SK-N-SH (cell line): ENCODE results near the gene ZNF414. TPM values are rescaled to one million over a fixed set of nuclear protein-coding genes. Genes with fewer than 3 reads are reported as not detected.

Source experiments
- CTCF ChIA-PET: fragments of 300-600, 350-600 bp; formaldehyde crosslinking; extraction: SDS; loops from one replicate; lab custom pipeline; 2021; lab: Yijun Ruan, JAX
- POLR2A ChIA-PET: fragments of 350-600 bp; sonication (Branson Sonifier 250); formaldehyde crosslinking; extraction: SDS; loops from one replicate; lab custom pipeline; 2020; ENCODE audit warnings: antibody characterized with exemption, inconsistent platforms; lab: Yijun Ruan, JAX
- DNase-seq: peaks from one replicate; pipeline ENCODE4 v3.0.0; 2012
- H2AFZ ChIP-seq: fragments of 200-600 bp; sonication (generic); 2 replicates; pipeline ENCODE4 v1.8.1; 2016; ENCODE audit warnings: antibody characterized with exemption, mild to moderate bottlenecking, low read depth
- H3F3A ChIP-seq: fragments of 200-600 bp; sonication (generic); replicated peaks from 2 replicates; pipeline ENCODE3; 2016; ENCODE audit warnings: antibody characterized with exemption, mild to moderate bottlenecking; ENCODE audit not compliant: insufficient read depth
- H3K27ac ChIP-seq, 2 experiments: fragments of 200-500 bp in 1 of 2; fragments of 200-600 bp in 1 of 2; sonication (Bioruptor generic) in 1 of 2; sonication (generic), shearing (Covaris generic) in 1 of 2; 2 replicates each; pipeline versions ENCODE4 v1.5.1 to v1.6.1; 2014 to 2016; ENCODE audit warnings: low read depth in 2 of 2, inconsistent platforms in 1 of 2, low read length in 1 of 2, mild to moderate bottlenecking in 1 of 2, mixed read lengths in 1 of 2
- H3K27me3 ChIP-seq: fragments of 200-600 bp; sonication (generic), shearing (Covaris generic); 2 replicates; pipeline ENCODE4 v1.6.1; 2016; ENCODE audit warnings: mixed run types; ENCODE audit not compliant: insufficient read depth
- H3K36me3 ChIP-seq, 2 experiments: fragments of 200-500 bp in 1 of 2; fragments of 200-600 bp in 1 of 2; sonication (Bioruptor generic) in 1 of 2; sonication (generic) in 1 of 2; replicated peaks in 1 of 2; 2 replicates each; pipeline versions ENCODE3 to v1.5.1; 2014 to 2016; ENCODE audit warnings: low read length in 1 of 2, mild to moderate bottlenecking in 1 of 2; ENCODE audit not compliant: insufficient read depth in 2 of 2, control insufficient read depth in 1 of 2
- H3K4me1 ChIP-seq, 2 experiments: fragments of 200-500 bp in 1 of 2; fragments of 200-600 bp in 1 of 2; sonication (Bioruptor generic) in 1 of 2; sonication (generic), shearing (Covaris generic) in 1 of 2; 2 replicates each; pipeline versions ENCODE4 v1.5.1 to v1.6.1; 2014 to 2016; ENCODE audit warnings: low read depth in 1 of 2, low read length in 1 of 2, mixed run types in 1 of 2; ENCODE audit not compliant: insufficient read depth in 2 of 2, control insufficient read depth in 1 of 2
- H3K4me2 ChIP-seq: fragments of 200-600 bp; sonication (generic), shearing (Covaris generic); 2 replicates; pipeline ENCODE4 v1.6.1; 2017; ENCODE audit warnings: mixed run types
- H3K4me3 ChIP-seq, 2 experiments: fragments of 200-500 bp in 1 of 2; fragments of 200-600 bp in 1 of 2; sonication (Bioruptor generic) in 1 of 2; sonication (generic), shearing (Covaris generic) in 1 of 2; 2 replicates each; pipeline versions ENCODE4 v1.5.1 to v1.8.1; 2014 to 2016; ENCODE audit warnings: low read depth in 2 of 2, inconsistent platforms in 1 of 2, low read length in 1 of 2, mild to moderate bottlenecking in 1 of 2, mixed read lengths in 1 of 2, moderate library complexity in 1 of 2
- H3K79me2 ChIP-seq: fragments of 200-600 bp; sonication (generic); 2 replicates; pipeline ENCODE4 v1.8.1; 2017; ENCODE audit warnings: mild to moderate bottlenecking; ENCODE audit not compliant: insufficient read depth
- H3K9ac ChIP-seq: fragments of 200-600 bp; sonication (generic); 2 replicates; pipeline ENCODE4 v1.6.1; 2017; ENCODE audit warnings: mixed run types
- H3K9me2 ChIP-seq: fragments of 200-600 bp; sonication (generic); 2 replicates; pipeline ENCODE4 v1.6.1; 2017; ENCODE audit warnings: mixed run types
- H3K9me3 ChIP-seq: fragments of 200-600 bp; sonication (generic); 2 replicates; pipeline ENCODE4 v1.6.1; 2017; ENCODE audit warnings: mixed run types, mild to moderate bottlenecking, moderate library complexity
- H4K20me1 ChIP-seq: fragments of 200-600 bp; sonication (generic); 2 replicates; pipeline ENCODE4 v1.6.1; 2017; ENCODE audit warnings: mild to moderate bottlenecking, mixed run types; ENCODE audit not compliant: insufficient read depth
- EP300 ChIP-seq, 2 experiments: IDR thresholded peaks; 2 replicates each; pipeline versions ENCODE4 v1.4.0 to v1.6.1; 2012; ENCODE audit warnings: borderline replicate concordance in 1 of 2, low read depth in 1 of 2, low read length in 1 of 2
- FOSL2 ChIP-seq: IDR thresholded peaks from 2 replicates; pipeline ENCODE4 v1.4.0; 2012; ENCODE audit warnings: low read depth, mild to moderate bottlenecking, moderate library complexity, borderline replicate concordance
- FOXJ3 ChIP-seq: sonication (generic); formaldehyde crosslinking; IDR thresholded peaks from 2 replicates; pipeline ENCODE4 v1.5.1; 2020; ENCODE audit warnings: mild to moderate bottlenecking, missing genetic modification reagents
- MXI1 ChIP-seq: IDR thresholded peaks from 2 replicates; pipeline ENCODE4 v1.6.1; 2012; ENCODE audit warnings: mild to moderate bottlenecking, low read depth, low read length, improper control_type of control experiment
- NFIC ChIP-seq: IDR thresholded peaks from 2 replicates; pipeline ENCODE4 v1.4.0; 2012; ENCODE audit warnings: borderline replicate concordance
- NRF1 ChIP-seq: IDR thresholded peaks from 2 replicates; pipeline ENCODE4 v1.6.1; 2012; ENCODE audit warnings: low read depth, mild to moderate bottlenecking, low read length
- RAD21 ChIP-seq: IDR thresholded peaks from 2 replicates; pipeline ENCODE4 v1.6.1; 2012; ENCODE audit warnings: mild to moderate bottlenecking, low read length
- RCOR1 ChIP-seq: fragments of 150-350 bp; IDR thresholded peaks from 2 replicates; pipeline ENCODE4 v1.6.1; 2017; ENCODE audit warnings: antibody characterized with exemption, low read length
- RFX5 ChIP-seq: IDR thresholded peaks from 2 replicates; pipeline ENCODE4 v1.6.1; 2012; ENCODE audit warnings: mild to moderate bottlenecking, improper control_type of control experiment, low read length
- SIN3A ChIP-seq: IDR thresholded peaks from 2 replicates; pipeline ENCODE4 v1.6.1; 2012; ENCODE audit warnings: low read depth, mild to moderate bottlenecking, low read length, moderate library complexity, borderline replicate concordance
- SMC3 ChIP-seq: IDR thresholded peaks from 2 replicates; pipeline ENCODE4 v1.6.1; 2012; ENCODE audit warnings: low read depth, low read length, improper control_type of control experiment
- USF1 ChIP-seq: IDR thresholded peaks from 2 replicates; pipeline ENCODE4 v1.4.0; 2012; ENCODE audit warnings: low read depth, borderline replicate concordance
- YY1 ChIP-seq: IDR thresholded peaks from 2 replicates; pipeline ENCODE4 v1.4.0; 2012; ENCODE audit warnings: low read depth, mild to moderate bottlenecking
- WGBS: methylation state at CpG from one replicate; pipeline ENCODE4 v1.1.6; 2017; ENCODE audit warnings: low lambda C conversion rate; 5-methylcytosine and 5-hydroxymethylcytosine counted together
- polyA plus RNA-seq, 3 experiments: library from polyadenylated mRNA; depleted of rRNA; stranded (reverse); fragments of >200 nt; gene quantifications; 2 replicates each; pipeline ENCODE4 v1.2.3, GENCODE V29; 2012
- TF ChIP-seq, protein P1 (sequence below): IDR thresholded peaks from 2 replicates; pipeline ENCODE4 v1.6.1; 2012; ENCODE audit warnings: mild to moderate bottlenecking, low read depth, low read length, moderate library complexity
- TF ChIP-seq, protein P2 (sequence below): IDR thresholded peaks from 2 replicates; pipeline ENCODE4; 2012

ZNF414 gene
- polyA plus RNA-seq, 1 of the 3 experiments (the other 2 are of a cell fraction): 17.0 TPM

DNA sequence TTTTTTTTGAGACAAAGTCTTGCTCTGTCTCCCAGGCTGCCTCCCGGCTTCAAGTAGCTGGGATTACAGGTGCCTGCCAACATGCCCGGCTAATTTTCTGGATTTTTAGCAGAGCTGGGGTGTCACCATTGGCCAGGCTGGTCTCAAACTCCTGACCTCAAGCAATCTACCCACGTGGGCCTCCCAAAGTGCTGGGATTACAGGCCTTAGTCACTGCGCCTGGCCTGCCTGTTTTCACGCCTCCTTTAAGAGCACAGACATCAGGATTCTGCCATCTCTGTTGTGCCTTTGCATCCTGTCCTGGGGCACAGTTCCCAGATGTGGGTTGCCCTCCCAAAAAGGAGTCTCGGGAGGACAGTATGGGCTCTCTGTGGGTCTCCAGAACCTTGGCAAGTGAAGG, 9.0 kb downstream of the ZNF414 start:
- Histone ChIP-seq H3F3A (no peaks in the 10 kb centered on the region), H3K79me2 (no peaks in the 10 kb centered on the region), H3K27me3 (no peaks in the 10 kb centered on the region), H3K4me1 (peaks cover 0 to 5% of the 10 kb centered on the region in 2 experiments; a peak in 1 of 4 replicates), H3K27ac (no peak overlapping the region), H3K9me3 (no peaks in the 10 kb centered on the region), H3K9ac (no peak overlapping the region), H3K4me2 (no peak overlapping the region), H3K9me2 (no peaks in the 10 kb centered on the region), H3K36me3 (no peaks in the 10 kb centered on the region), H2AFZ (no peak overlapping the region), H3K4me3 (no peak overlapping the region), H4K20me1 (no peaks in the 10 kb centered on the region)
- ChIA-PET POLR2A (interaction anchor here (1.1 to 1.8 kb wide), 4 partner anchors 9 to 184 kb away, joined by 3 to 7 read pairs (median 6); partner anchors contain the start of genes NDUFA7, RPS28 and ZNF414), CTCF (interaction anchor here (0.8 to 4.4 kb wide), 12 partner anchors 10 to 151 kb away, joined by 3 to 51 read pairs (median 4); partner anchors contain the start of genes MARCHF2 and MYO1F)
- TF ChIP-seq, protein P1, sequence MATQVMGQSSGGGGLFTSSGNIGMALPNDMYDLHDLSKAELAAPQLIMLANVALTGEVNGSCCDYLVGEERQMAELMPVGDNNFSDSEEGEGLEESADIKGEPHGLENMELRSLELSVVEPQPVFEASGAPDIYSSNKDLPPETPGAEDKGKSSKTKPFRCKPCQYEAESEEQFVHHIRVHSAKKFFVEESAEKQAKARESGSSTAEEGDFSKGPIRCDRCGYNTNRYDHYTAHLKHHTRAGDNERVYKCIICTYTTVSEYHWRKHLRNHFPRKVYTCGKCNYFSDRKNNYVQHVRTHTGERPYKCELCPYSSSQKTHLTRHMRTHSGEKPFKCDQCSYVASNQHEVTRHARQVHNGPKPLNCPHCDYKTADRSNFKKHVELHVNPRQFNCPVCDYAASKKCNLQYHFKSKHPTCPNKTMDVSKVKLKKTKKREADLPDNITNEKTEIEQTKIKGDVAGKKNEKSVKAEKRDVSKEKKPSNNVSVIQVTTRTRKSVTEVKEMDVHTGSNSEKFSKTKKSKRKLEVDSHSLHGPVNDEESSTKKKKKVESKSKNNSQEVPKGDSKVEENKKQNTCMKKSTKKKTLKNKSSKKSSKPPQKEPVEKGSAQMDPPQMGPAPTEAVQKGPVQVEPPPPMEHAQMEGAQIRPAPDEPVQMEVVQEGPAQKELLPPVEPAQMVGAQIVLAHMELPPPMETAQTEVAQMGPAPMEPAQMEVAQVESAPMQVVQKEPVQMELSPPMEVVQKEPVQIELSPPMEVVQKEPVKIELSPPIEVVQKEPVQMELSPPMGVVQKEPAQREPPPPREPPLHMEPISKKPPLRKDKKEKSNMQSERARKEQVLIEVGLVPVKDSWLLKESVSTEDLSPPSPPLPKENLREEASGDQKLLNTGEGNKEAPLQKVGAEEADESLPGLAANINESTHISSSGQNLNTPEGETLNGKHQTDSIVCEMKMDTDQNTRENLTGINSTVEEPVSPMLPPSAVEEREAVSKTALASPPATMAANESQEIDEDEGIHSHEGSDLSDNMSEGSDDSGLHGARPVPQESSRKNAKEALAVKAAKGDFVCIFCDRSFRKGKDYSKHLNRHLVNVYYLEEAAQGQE: no peak
- no peak for TF ChIP-seq EP300 (IDR thresholded peaks at IDR 0.05; ENCODE audit: borderline replicate concordance in 1 of 2, low read depth in 1 of 2, low read length in 1 of 2)
- no peak for TF ChIP-seq NFIC
- TF ChIP-seq, protein P2, sequence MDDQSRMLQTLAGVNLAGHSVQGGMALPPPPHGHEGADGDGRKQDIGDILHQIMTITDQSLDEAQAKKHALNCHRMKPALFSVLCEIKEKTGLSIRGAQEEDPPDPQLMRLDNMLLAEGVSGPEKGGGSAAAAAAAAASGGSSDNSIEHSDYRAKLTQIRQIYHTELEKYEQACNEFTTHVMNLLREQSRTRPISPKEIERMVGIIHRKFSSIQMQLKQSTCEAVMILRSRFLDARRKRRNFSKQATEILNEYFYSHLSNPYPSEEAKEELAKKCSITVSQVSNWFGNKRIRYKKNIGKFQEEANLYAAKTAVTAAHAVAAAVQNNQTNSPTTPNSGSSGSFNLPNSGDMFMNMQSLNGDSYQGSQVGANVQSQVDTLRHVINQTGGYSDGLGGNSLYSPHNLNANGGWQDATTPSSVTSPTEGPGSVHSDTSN: no peak
- no peak for TF ChIP-seq NRF1
- TF ChIP-seq YY1: no peak
- no peak for TF ChIP-seq FOSL2
- no peak for TF ChIP-seq RCOR1
- TF ChIP-seq SMC3: no peak
- no peak for TF ChIP-seq MXI1
- no peak for TF ChIP-seq RAD21
- no peak for TF ChIP-seq RFX5
- DNase-seq: no peak
- WGBS: 90% methylated on average over 5 of the region's 6 CpGs

- no peaks in the 10 kb centered on the region for H3F3A ChIP-seq
- POLR2A ChIA-PET: no interaction called here
- no peaks in the 10 kb centered on the region for H3K27me3 ChIP-seq
- no peaks in the 10 kb centered on the region for H3K36me3 ChIP-seq
- H3K4me3 ChIP-seq: no peak overlapping the region
- H4K20me1 ChIP-seq: no peaks in the 10 kb centered on the region
- H3K9me2 ChIP-seq: no peaks in the 10 kb centered on the region
- H3K4me2 ChIP-seq: no peak overlapping the region
- no peak overlapping the region for H3K9ac ChIP-seq
- TF ChIP-seq SIN3A (no peak), NFIC (no peak), FOXJ3 (CRISPR knock-in tag) (no peak), USF1 (no peak)
- TF ChIP-seq, all 33 proteins: peak for 0
- WGBS: 92% methylated on average over 7 of the region's 7 CpGs
- no peak overlapping the region for H2AFZ ChIP-seq
- no peak for DNase-seq
- H3K9me3 ChIP-seq: no peaks in the 10 kb centered on the region
- peaks cover 0 to 5% of the 10 kb centered on the region in 2 experiments; a peak in 1 of 4 replicates for H3K4me1 ChIP-seq
- no peaks in the 10 kb centered on the region for H3K79me2 ChIP-seq
- H3K27ac ChIP-seq: no peak overlapping the region
- CTCF ChIA-PET: interaction anchor here (0.7 to 4.4 kb wide), 4 partner anchors 9 to 150 kb away, joined by 3 to 51 read pairs (median 20); no protein-coding TSS in a partner anchor
Observed at GRCh38 chr19:8504171-8504570, 9.8 kb downstream of the ZNF414 start.
